ENCODE data around the gene NBPF6. TPM values are rescaled to one million over a fixed set of nuclear protein-coding genes. Genes with fewer than 3 reads are reported as not detected.
"Not testable (repeated sequence)": the region's sequence is repeated elsewhere in the genome, so short reads cannot be mapped to it uniquely, and the experiment has no call there.

Gene NBPF6
- total RNA-seq, 1 experiment from 2014 or later = not detected

DNA sequence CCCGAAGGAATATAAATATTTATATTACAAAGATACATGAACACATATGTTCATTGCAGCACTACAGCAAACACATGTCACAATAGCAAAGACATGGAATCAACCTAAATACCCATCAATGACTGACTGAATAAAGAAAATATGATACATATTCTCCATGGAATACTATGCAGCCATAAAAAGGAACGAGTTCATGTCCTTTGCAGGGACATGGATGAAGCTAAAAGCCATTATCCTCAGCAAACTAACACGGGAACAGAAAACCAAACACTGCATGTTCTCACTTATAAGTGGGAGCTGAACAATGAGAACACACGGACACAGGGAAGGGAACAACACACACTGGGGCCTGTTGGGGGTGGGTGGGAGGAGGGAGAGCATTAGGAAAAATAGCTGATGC lies 46.7 kb downstream of the NBPF6 start:
- not testable (repeated sequence) for DNase-seq (ENCODE audit: low spot score)

DNA sequence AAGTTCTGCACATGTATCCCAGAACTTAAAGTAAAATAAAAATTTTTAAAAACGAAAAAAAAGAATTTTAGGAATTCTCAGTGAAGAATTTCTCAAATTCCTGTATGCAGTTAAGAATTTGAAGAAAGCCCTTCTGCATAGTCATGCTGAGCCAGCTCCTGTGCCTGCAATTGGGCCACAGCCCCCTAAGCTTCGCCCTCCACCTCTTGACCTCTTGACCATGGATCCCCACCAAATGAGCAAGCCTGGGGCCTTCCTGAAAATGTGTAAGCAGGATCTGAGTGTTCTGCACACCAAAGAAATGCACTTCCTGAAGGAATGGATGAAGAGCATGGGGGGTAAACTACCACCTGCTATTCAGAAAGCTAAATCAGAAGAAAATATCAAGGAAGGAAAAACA lies 52.0 kb downstream of the NBPF6 start:
- no peak for DNase-seq (ENCODE audit: low spot score)

DNA sequence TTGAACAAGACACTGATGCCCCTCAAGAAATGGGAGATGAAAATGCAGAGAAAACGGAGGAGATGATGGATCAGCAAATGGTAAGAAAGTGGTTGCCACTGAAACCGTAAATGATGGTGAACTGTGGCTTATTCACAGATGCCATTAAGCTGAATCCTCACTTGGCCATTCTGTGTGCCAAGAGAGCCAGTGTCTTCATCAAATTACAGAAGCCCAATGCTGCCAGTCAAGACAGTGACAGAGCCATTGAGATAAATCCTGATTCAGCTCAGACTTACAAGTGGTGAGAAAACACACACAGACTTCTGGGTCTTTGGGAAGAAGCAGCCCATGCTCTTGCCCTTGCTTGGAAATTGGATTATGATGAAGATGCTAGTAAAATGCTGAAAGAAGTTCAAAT lies 52.5 kb downstream of the NBPF6 start:
- peak; percentile 59 for DNase-seq (ENCODE audit: low spot score)

- peak; percentile 93 for DNase-seq (ENCODE audit: low spot score)
Measured at GRCh38 chr1:108503062-108503733, 53.1 kb downstream of the NBPF6 start.

- no peak for DNase-seq (ENCODE audit: low spot score)
Measured at GRCh38 chr1:108504447-108504846, 54.3 kb downstream of the NBPF6 start.

DNA sequence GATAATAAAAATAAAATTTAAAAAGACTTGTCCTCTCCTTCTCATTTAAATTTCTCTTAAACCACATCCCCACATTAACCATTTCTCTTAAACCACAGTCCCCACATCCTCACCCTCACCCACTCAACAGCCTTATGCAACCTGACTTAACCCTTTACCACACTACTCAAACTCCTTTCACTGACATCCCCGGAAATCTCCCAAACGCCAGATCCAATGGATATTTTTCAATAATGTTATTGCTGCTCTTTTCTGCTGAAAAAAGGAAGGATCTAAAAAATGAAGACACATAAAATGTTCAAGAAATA lies 55.6 kb downstream of the NBPF6 start:
- no peak for DNase-seq (ENCODE audit: low spot score)

DNA sequence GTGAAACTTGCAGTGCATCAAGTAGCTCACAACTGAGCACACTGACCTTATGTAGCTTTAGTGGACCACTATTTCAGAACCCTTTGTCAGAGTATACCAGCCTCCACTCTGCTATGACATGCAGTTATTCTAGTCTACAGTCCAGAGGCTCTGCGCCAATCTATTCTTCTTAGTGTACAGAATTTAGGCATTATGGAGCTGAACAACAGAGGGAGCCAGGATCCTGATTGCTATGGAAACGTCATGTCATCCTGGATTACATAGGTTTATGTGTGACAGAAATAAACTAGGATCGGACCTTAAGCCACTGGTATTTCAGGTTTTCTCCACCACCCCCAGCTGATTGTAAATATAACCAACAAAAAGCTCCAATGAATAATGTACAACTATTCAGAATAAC lies 61.6 kb downstream of the NBPF6 start:
- no peak for DNase-seq (ENCODE audit: low spot score)

DNA sequence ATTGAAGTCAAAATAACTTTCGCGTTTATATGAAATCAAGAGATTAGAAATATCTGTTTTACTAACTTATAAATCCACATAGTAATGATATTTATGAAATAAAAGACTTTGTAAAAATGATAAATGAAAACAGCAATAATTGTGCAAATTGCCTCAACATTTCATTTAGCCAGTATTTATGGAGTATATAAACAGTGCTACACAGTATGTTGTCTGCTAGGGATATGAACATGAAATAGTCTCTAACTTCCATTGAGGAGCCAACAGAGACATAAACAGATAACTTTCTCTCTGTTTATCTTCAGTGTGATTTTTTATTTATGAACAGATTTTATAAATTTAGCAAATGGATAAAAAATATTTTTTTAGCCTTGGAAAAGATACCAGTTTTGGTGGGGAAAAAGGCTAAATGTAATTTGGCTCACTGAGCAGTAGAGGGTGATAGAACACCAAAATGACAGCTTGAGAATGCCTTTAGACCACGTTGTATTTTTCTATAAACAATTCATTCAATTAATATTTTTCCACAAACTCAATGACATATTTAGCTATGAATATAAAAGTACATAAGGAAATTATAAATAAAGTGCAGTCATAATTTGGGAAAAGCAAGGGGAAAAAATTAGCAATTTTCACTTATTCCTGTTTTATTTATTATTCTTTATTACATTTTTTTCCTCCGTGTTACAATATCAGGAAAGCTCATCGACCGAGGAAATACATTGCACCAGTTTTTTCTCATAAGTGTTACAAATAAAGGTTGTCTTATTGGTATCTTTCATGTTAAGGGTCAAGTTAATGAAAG lies 62.3 kb downstream of the NBPF6 start:
- peak; percentile 16 for DNase-seq (ENCODE audit: low spot score)

DNA sequence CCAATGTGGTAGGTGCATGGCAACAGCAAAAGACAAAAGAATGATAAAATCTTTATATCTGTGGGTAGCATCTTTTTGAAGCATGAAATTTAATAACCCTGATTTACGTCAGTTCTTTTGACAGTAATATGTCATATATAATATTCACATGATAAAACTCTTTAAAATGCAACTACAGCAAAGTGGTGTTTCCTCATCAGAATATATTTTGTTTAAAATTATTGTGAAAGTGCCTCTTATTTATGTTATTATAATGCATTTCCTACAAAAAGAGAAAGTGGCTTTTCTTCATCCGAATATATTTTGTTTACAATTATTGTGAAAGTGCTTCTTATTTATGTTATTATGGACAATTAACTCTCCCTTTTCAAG lies 62.9 kb downstream of the NBPF6 start:
- no peak for DNase-seq (ENCODE audit: low spot score)

DNA sequence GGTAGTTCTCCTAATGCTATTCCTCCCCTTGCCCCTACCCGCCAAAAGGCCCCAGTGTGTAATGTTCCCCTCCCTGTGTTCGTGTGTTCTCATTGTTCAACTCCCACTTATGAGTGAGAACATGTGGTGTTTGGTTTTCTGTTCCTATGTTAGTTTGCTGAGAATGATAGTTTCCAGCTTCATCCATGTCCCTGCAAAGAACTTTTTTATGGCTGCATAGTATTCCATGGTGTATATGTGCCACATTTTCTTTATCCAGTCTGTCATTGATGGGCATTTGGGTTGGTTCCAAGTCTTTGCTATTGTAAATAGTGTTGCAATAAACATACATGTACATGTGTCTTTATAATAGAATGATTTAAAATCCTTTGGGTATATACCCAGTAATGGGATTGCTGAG lies 63.8 kb downstream of the NBPF6 start:
- not testable (repeated sequence) for DNase-seq (ENCODE audit: low spot score)

- DNase-seq (ENCODE audit: low spot score) = not testable (repeated sequence)
Measured at GRCh38 chr1:108517301-108517897, 67.3 kb downstream of the NBPF6 start.

Other genes with a start within 250 kb of the NBPF6 start
- gene SLC25A24, start 250.0 kb upstream of the NBPF6 start, total RNA-seq (2014; rRNA removed; shearing (Covaris generic)) = 77.7 and 90.1 TPM in 2 replicates
- not detected in 2 replicates for gene NBPF4, start 206.3 kb upstream of the NBPF6 start, total RNA-seq (2014; rRNA removed; shearing (Covaris generic))
- 18.9 and 20.2 TPM in 2 replicates for gene EEIG2, start 109.8 kb downstream of the NBPF6 start, total RNA-seq (2014; rRNA removed; shearing (Covaris generic))
- gene HENMT1, start 210.8 kb downstream of the NBPF6 start, total RNA-seq (2014; rRNA removed; shearing (Covaris generic)) = not detected in 2 replicates
- gene PRPF38B, start 242.0 kb downstream of the NBPF6 start, total RNA-seq (2014; rRNA removed; shearing (Covaris generic)) = 13.7 and 15.2 TPM in 2 replicates